T-helper 1 cell (primary cell): Measurements from ENCODE around the gene KMT5C.

Source experiments
- DNase-seq, 5 donors: peaks; one replicate each; pipeline ENCODE4 v3.0.0-alpha.2; 2012 to 2020

The KMT5C gene

GRCh38 chr19:55369653-55370304 lies 30.1 kb downstream of the KMT5C start:
- peak in 3 of 5 donors; percentile 21 to 27 (median 25) for DNase-seq

DNA sequence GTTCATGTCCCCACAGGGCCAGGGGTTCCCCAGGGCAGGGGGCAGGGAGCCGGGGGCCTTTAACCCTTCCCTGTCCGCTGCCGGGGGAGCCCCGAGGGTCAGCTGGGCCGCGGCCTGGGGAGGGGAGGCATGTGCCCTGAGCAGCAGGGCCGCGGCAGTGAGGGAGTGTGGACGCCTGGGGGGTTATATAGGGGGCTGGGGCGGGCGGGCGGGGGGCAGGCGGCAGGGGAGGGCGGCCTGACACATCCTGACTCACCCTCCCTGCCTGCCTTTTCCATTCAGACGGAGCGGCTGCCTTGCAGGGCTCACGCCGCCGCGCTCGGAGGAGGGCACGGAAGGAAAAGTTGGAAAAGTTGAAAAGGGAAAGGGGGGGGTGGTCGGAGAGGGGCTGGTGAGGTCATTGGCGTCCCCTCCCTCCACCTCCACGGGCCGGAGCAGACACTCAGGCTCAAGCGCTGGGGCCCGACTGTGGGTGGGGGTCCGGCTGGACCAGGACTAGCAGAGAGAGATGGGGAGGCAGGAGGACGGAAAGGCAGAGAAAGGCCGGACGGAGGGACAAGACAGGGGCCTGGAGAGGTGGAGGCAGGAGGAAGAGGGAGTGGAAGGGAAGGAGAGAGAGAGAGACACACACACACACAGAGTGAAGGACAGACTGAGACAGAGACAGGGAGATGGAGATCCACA lies 30.8 kb downstream of the KMT5C start, which contains the start of gene IL11:
TSS of gene IL11 (minus strand) at position 159 of the 684 bp plus-strand sequence. CDS start at position 6, 153 bp downstream.
- DNase-seq: no peak

- no peak for DNase-seq
Measured at GRCh38 chr19:55372316-55373081, 32.8 kb downstream of the KMT5C start.

DNA sequence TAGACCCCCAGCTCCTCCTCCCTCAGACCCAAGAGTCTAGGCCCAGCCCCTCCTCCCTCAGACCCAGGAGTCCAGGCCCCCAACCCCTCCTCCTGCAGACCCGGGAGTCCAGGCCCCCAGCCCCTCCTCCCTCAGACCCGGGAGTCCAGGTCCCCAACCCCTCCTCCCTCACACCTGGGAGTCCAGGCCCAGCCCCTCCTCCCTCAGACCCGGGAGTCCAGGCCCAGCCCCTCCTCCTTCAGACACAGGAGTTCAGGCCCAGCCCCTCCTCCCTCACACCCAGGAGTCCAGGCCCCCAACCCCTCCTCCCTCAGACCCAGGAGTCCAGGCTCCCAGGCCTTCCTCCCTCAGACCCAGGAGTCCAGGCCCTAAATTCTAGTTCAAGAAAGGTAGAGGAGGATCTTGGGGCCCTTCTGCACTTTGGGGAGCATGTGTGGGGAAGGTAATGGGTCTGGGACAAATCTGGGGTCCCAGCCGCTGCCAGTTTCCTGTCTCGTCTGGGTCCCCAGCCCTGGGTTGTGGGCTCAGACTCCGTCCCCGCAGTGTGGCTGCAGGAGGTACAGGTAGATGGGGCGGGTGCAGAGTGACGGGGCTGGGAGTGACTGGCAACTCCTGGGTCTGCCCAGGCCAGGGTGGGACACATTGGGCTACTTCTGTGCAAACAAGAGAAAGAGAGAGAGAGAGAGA lies 33.8 kb downstream of the KMT5C start:
- DNase-seq: no peak

DNA sequence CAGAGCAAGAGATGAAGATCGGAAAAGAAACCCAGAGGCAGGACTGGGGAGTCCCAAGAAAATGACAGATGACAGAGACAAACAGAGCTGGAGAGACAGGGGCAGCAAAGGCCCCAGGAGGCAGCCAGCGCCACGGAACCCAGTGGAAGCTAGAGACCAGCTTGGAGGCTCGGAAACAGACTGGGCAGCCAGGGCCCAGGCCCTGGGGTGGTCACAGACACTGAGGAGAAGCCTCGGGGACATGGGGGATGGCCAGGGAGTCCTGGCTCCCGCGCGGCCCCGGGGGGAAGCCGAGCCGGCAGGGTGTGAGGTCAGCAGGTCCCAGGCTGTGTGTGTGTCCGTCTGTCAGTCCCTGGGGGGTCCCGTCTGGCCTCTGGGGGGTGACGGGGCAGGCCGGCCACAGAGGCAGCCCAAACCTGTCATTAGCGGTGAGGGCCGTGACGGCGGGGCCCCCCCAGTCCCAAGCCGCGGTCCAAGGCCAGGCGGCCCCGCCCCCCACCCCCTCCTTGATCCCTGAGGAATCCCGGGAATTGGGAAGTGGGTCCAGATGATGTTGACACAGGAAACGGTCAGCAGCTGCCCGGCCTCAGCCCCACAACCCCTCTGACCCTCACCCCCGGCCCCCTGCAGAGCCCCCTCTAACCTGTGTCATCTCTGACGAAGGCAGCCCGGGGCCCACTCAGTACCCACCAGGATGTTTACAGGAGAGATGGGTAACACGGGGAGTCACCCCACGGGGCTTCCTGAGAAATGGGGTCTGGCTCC lies 34.5 kb downstream of the KMT5C start:
- DNase-seq: no peak

GRCh38 chr19:55376241-55376933 lies 36.7 kb downstream of the KMT5C start, which contains the start of gene TMEM190:
TMEM190 (plus strand) TSS chr19:55376826; CDS start chr19:55376854, 28 bp downstream.
- no peak for DNase-seq

DNA sequence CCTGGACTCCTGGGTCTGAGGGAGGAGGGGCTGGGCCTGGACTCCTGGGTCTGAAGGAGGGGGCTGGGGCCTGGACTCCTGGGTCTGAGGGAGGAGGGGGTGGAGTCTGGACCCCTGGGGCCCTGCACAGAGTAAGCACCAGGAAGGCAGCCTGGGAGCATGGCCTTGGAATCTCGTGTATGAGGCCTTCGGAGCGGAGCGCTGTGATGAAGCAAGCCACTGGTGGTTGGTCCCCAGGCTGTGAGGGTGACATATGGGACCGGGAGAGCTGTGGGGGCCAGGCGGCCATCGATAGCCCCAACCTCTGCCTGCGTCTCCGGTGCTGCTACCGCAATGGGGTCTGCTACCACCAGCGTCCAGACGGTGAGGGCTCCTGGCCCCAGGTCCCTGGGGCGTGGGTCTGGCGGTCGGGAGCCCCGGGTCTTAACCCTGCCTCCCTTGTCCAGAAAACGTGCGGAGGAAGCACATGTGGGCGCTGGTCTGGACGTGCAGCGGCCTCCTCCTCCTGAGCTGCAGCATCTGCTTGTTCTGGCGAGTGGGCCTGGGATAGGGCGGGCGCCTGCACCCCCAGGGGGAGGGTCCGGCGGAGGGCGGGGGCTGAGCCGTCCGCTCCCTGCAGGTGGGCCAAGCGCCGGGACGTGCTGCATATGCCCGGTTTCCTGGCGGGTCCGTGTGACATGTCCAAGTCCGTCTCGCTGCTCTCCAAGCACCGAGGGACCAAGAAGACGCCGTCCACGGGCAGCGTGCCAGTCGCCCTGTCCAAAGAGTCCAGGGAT lies 37.9 kb downstream of the KMT5C start:
- DNase-seq: no peak

DNA sequence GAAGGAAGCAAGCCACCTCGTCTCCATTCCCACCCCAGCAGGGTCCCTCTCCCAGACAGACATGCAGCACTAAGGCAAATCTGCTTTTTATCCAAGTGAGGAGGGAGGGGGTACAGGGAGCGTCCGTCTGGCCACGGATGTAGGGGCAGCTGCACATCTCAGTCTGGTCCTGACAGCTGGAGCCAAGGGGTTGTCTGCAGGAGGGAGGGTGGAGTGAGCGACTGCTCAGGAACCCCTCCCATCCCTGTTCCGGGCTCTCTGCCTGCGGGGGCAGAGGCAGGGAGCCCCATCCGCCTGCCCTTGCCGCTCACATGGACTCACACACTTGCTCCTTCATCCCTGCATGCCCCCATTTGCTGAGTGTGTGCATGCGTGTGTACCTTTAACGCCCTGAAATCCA lies 39.5 kb downstream of the KMT5C start:
- DNase-seq: no peak

DNA sequence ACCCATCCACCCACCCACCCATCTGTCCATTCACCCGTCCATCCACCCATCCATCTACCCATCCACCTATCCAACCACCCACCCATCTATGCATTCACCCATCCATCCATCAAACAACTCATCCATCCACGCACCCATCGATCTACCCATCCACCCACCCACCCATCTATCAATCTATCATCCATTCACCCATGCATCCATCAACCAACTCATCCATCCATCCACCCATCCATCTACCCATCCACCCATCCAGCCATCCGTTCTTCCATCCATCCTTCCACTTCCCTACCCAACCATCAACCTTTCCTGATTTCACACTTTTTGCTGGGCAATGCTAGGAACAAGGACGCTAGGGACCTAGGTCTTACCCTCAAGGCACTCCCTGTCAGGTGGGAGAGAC lies 42.3 kb downstream of the KMT5C start:
- DNase-seq: no peak

GRCh38 chr19:55382522-55383054 lies 42.9 kb downstream of the KMT5C start:
- DNase-seq: no peak

DNA sequence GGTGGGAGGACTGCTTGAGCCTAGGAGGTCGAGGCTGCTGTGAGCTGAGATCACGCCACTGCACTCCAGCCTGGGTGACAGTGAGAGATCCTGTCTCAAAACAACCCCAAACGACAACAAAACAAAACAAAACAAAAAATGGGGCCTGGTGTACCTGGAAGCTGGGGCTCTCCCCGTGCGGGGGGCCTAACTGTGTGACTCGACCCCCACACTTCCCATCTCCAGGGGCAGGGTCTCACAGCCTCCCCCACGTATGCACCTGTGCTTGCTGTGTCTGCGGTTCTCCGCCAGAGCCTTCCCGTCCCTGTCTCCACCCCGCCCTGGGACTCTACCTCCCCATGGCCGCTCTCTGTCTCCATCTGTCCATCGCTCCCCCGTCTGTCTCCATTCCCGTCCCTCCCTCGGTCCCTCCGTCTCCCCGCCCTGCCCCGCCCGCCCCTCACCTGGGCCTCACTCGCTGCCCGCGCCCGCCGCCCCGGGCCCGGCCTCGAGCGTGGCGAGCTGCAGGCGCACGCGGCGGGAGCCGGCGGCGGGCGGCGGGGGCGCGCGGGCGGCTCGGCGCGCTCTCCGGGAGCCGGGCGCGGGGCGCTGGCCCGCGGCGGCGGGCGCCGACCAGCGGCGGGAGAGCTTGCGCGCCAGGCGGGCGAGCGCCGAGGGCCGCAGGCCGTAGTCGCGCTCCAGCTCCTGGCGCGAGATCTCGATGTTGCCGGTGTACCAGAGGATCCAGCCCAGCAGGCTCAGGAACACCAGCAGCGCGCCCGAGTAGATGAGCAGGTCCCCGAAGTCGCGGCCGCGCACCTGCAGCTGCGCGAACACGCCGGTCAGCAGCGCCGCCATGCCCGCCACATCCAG lies 43.8 kb downstream of the KMT5C start:
- peak in 3 of 5 donors; percentile 38 to 63 (median 40) for DNase-seq

DNA sequence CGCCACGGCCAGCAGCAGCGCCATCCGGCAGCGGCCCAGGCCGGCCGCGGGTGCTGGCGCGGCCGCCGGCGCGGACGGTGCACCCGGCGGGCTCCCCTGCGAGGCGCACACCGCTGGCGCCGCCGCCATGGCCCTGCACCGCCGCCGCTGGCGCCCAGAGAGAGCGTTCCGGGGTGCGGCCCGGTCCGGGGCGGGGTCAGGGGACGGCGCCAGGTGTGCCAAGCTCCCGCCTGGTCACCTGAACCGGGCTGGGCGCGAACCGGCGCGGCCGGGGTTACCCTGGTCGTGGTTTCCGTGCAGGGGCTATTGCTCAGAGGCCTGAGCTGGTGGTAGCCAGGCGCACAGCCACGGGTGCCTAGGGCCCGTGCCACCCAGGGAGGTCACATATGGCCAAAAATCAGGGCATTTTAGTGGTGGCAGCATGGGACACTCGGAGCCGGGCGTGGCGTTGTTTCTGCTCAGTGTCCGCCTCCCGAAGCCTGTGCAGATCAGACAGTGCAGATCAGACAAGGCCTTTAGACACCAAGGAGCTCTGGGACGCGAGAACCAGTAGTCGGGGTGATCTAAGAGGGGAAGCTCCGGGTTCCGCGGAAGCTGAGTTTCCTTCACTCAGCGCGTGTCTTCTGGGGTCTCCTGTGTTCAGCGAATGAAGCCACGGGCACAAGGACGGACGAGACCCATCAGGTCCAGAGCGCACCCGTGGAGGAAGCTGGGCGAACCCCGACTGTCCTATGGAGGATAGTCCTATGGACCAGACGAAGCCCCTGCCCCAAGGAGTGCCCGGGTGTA lies 44.6 kb downstream of the KMT5C start, which contains the start of gene TMEM238:
TSS of gene TMEM238 (minus strand) at position 162 of the 789 bp plus-strand sequence. CDS start at position 129, 33 bp downstream.
- DNase-seq: peak in 2 of 5 donors; percentile 33 to 37

DNA sequence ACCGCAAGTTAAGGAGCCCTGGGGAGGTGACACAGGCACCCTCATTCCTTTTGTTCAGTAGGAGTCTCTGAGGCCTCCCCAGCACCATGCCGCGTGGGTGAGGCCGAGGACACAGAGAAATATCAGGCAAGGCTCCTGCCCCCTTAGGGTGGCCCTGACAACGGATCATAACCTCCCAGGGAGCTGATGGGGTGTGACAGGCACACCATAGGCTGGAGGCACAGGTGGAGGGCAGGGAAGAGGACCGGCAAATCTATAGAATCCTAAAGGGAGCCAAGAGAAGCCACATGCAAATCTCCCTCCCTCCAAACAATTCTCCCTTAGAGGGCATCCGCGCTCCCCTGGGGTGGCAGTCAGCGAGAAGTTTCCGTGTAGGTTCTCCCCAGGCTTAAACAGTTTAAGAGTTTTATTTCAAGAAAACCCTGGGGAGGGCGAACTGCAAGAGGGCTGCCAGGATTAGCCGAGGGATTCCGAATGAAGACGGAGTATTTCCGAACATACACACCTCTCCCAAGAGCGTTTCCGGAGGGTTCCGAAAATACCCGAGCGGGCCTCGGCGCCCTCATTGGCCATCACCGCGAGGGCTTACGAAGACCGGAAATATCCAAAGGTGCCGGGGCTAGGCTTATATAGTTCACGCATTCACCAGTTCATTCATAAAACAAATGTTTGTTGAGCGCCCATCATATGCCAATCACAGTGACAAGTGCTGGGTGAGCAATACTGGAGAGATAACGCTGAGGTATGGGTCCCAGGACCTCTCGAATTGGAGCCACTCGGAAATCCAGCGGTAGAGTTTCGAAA lies 45.4 kb downstream of the KMT5C start:
- peak; percentile 84 to 96 (median 93) for DNase-seq

- DNase-seq: peak; percentile 94 to 99 (median 97)
Measured at GRCh38 chr19:55385724-55386492, 46.2 kb downstream of the KMT5C start, which contains the start of gene RPL28. RPL28 (plus strand) TSS chr19:55385932; CDS start chr19:55386358, 426 bp downstream.

DNA sequence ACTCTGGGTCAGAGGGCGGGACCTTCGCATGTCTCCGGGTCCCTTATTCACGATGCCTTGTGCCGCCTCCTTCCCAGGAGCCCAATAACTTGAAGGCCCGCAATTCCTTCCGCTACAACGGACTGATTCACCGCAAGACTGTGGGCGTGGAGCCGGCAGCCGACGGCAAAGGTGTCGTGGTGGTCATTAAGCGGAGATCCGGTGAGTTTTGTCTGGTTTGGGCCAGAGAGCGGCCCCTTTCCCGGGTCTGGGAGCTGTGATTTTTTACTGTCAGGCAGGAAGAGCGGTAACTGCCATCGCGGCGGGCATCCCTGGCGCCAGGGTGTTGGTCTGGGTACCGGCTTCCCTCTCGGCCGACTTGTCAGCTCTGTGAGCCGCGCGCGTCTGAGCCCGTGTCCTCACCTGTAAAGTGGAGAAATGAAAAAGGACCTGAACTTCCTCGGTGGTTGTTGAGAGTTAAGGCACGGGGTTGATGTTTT lies 46.9 kb downstream of the KMT5C start:
- peak in 1 of 5 donors; percentile 23 for DNase-seq
